Left lung (tissue), 10 donors: ENCODE data around the gene ALDH1B1. TPM values are rescaled to one million over a fixed set of nuclear protein-coding genes. Genes with fewer than 3 reads are reported as not detected.

ENCODE experiments used
- ATAC-seq: fragments of 200-7000 bp; cut with Tn5 transposase; one replicate; pipeline ENCODE4 v1.9.1; 2020; ENCODE audit warnings: moderate library complexity
- DNase-seq, 4 donors: peaks; one replicate each; pipeline ENCODE4 v3.0.0-alpha.2; 2013 to 2020
- H3K27ac ChIP-seq, 2 donors: fragments of 200-600 bp; sonication (generic) in 1 of 2; one replicate each; pipeline versions ENCODE4 v1.5.0 to v1.8.0; 2020 to 2021
- H3K27me3 ChIP-seq, 2 donors: fragments of 200-600 bp; sonication (generic) in 1 of 2; one replicate each; pipeline versions ENCODE4 v1.5.0 to v1.8.0; 2020 to 2021
- H3K36me3 ChIP-seq, 2 donors: fragments of 200-600 bp; sonication (generic) in 1 of 2; one replicate each; pipeline versions ENCODE4 v1.5.0 to v1.8.0; 2020 to 2021
- H3K4me1 ChIP-seq, 2 donors: fragments of 200-600 bp; one replicate each; pipeline ENCODE4 v1.8.0; 2021
- H3K4me3 ChIP-seq, 2 donors: fragments of 200-600 bp; sonication (generic) in 1 of 2; one replicate each; pipeline versions ENCODE4 v1.5.0 to v1.8.0; 2020 to 2021; ENCODE audit warnings: mild to moderate bottlenecking in 1 of 2
- H3K9me3 ChIP-seq, 2 donors: fragments of 200-600 bp; sonication (generic) in 1 of 2; one replicate each; pipeline versions ENCODE4 v1.5.0 to v1.8.0; 2020 to 2021
- CTCF ChIP-seq, 2 donors: fragments of 200-600 bp; sonication (generic) in 1 of 2; IDR thresholded peaks; one replicate each; pipeline versions ENCODE4 v1.5.0 to v1.8.0; 2021; ENCODE audit warnings: antibody characterized with exemption in 2 of 2
- intact Hi-C, 2 donors: fragments of 100-400 bp; cut with DNase I; formaldehyde crosslinking; loops; one replicate each; pipeline versions ENCODE4 v1.11.2 to v1.14.2; 2022
- polyA plus RNA-seq, 6 donors: library from polyadenylated mRNA; unstranded; fragments of 120-200 nt; gene quantifications; one replicate each; pipeline ENCODE4 v1.2.1, GENCODE V29; 2013; ENCODE audit not compliant: insufficient read length in 6 of 6
- total RNA-seq, 2 donors: library from RNA; stranded (reverse); fragmentation: NEBNext Ultra II Directional; extraction: Animal tissue kit (Norgen Biotek cat#: 25700); gene quantifications; one replicate each; pipeline ENCODE4 v1.2.1, GENCODE V29; 2021
- donor health status: DM: no; HTN: yes; CAD: no.
- donor health status: DM: no; HTN: no; CAD: no.

The ALDH1B1 gene
- total and polyA plus RNA-seq, 8 donors: 15.5 to 27.1 (median 18.9) TPM

- no peak overlapping the region for H3K27ac ChIP-seq
- no peaks in the 10 kb centered on the region for H3K36me3 ChIP-seq
- peaks cover 0 to 6% of the 10 kb centered on the region in 2 donors for H3K4me1 ChIP-seq
- DNase-seq (no peak), ATAC-seq (no peak)
- TF ChIP-seq CTCF (IDR thresholded peaks at IDR 0.05): no peak
- H3K4me3 ChIP-seq: no peak overlapping the region
- intact Hi-C loops: no loop called here
- no peaks in the 10 kb centered on the region for H3K27me3 ChIP-seq
- no peaks in the 10 kb centered on the region for H3K9me3 ChIP-seq
Measured at GRCh38 chr9:38387066-38387465, 5.4 kb upstream of the ALDH1B1 start.

- Histone ChIP-seq H3K4me1 (peaks cover 0 to 8% of the 10 kb centered on the region in 2 donors), H3K36me3 (no peaks in the 10 kb centered on the region), H3K27ac (no peak overlapping the region), H3K9me3 (no peaks in the 10 kb centered on the region), H3K27me3 (no peaks in the 10 kb centered on the region), H3K4me3 (no peak overlapping the region)
- no peak for DNase-seq
- no peak for ATAC-seq
- no peak for TF ChIP-seq CTCF (IDR thresholded peaks at IDR 0.05)
- intact Hi-C loops: no loop called here
Measured at GRCh38 chr9:38387751-38388150, 4.8 kb upstream of the ALDH1B1 start.

GRCh38 chr9:38388283-38389223 is 3.9 kb upstream of the ALDH1B1 start:
- no peaks in the 10 kb centered on the region for H3K36me3 ChIP-seq
- no peak for DNase-seq
- H3K9me3 ChIP-seq: no peaks in the 10 kb centered on the region
- no peaks in the 10 kb centered on the region for H3K27me3 ChIP-seq
- no peak for TF ChIP-seq CTCF (IDR thresholded peaks at IDR 0.05)
- ATAC-seq: no peak
- no peak overlapping the region for H3K4me3 ChIP-seq
- intact Hi-C loops: no loop called here
- peaks cover 0 to 11% of the 10 kb centered on the region in 2 donors for H3K4me1 ChIP-seq
- peak overlapping the region in 1 of 2 donors; percentile 33 for H3K27ac ChIP-seq

GRCh38 chr9:38389313-38389712 is 3.2 kb upstream of the ALDH1B1 start:
- H3K36me3 ChIP-seq: no peaks in the 10 kb centered on the region
- H3K27me3 ChIP-seq: no peaks in the 10 kb centered on the region
- H3K4me3 ChIP-seq: no peak overlapping the region
- H3K9me3 ChIP-seq: no peaks in the 10 kb centered on the region
- ATAC-seq (no peak), DNase-seq (no peak)
- H3K27ac ChIP-seq: peak overlapping the region in 1 of 2 donors; percentile 33
- intact Hi-C loops: no loop called here
- no peak for TF ChIP-seq CTCF (IDR thresholded peaks at IDR 0.05)
- peaks cover 0 to 12% of the 10 kb centered on the region in 2 donors for H3K4me1 ChIP-seq

GRCh38 chr9:38390442-38390841 is 2.1 kb upstream of the ALDH1B1 start:
- TF ChIP-seq CTCF (IDR thresholded peaks at IDR 0.05): no peak

More at GRCh38 chr9:38390442-38390841, 2.1 kb upstream of the ALDH1B1 start:
- Histone ChIP-seq H3K27ac (peak overlapping the region in 1 of 2 donors; percentile 44), H3K36me3 (no peaks in the 10 kb centered on the region), H3K4me3 (no peak overlapping the region), H3K4me1 (peaks cover 0 to 12% of the 10 kb centered on the region in 2 donors), H3K9me3 (no peaks in the 10 kb centered on the region), H3K27me3 (no peaks in the 10 kb centered on the region)
- no peak for ATAC-seq
- no peak for DNase-seq
- intact Hi-C loops: no loop called here
